Sigmoid colon (tissue), 3 donors: ENCODE measurements around the gene CIDEA.

Source experiments
- CTCF ChIP-seq, 4 experiments: fragments of 450-650 bp in 3 of 4; fragments of 200-600 bp in 1 of 4; IDR thresholded peaks; one replicate each; pipeline ENCODE4 v1.5.1; 2016 to 2019; ENCODE audit warnings: antibody characterized with exemption in 4 of 4, mild to moderate bottlenecking in 3 of 4, moderate library complexity in 2 of 4
- POLR2A ChIP-seq, 2 donors: fragments of 450-650 bp; IDR thresholded peaks; one replicate each; pipeline ENCODE4 v1.6.1; 2016; ENCODE audit warnings: antibody characterized with exemption in 2 of 2, mild to moderate bottlenecking in 2 of 2, moderate library complexity in 2 of 2

- TF ChIP-seq CTCF (IDR thresholded peaks at IDR 0.05) (no peak), POLR2A (IDR thresholded peaks at IDR 0.05) (no peak)
Measured at GRCh38 chr18:12288403-12288755, 34.2 kb downstream of the CIDEA start.
